Left kidney (tissue), 2 donors: ENCODE data around the gene PLAAT2. TPM values are rescaled to one million over a fixed set of nuclear protein-coding genes. Genes with fewer than 3 reads are reported as not detected.

ENCODE experiments used
- DNase-seq: peaks from one replicate; pipeline ENCODE4 v3.0.0-alpha.2; 2013
- polyA plus RNA-seq: library from polyadenylated mRNA; unstranded; fragments of 120-200 nt; gene quantifications from one replicate; pipeline ENCODE4 v1.2.1, GENCODE V29; 2013; ENCODE audit not compliant: insufficient read length

Gene PLAAT2
- polyA plus RNA-seq, 1 donor, result 0.88 TPM

DNA sequence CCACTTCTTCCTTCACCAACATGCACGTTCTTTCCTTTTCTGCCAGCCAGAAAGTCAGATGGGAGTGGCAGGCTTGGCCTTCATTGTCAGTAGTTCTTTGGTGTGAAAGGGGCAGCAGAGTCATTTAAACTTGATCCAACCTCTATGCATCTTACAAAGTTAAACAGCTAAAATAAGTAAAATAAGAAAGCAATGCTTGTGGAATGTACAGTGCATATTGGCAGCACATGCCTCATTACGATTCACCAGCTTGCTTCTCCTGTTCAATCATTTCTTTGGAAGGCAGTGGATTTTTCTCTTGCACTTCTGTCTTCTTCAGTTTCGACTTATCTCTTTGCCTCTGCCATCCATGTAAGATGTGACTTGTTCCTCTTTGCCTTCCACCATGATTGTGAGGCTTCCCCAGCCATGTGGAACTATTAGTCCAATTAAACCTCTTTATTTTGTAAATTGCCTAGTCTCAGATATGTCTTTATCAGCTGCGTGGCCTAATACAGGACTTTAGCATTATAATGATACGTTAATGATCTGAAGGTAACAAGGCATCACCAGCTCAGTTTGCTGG, 42.5 kb downstream of the PLAAT2 start:
- DNase-seq, result no peak

DNA sequence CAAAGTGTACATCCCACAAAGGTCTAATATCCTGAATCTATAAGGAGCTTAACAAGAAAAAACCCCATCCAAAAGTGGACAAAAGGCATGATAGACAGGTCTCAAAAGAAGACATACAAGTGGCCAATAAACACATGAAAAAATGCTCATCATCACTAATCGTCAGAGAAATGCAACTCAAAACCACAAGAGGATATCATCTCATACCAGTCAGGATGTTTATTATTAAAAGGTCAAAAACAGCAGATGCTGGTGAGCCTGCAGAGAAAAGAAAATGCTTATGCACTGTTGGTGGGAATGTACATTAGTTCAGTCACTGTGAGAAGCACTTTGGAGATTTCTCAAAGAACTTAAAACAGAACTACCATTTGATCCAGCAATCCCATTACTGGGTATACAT, 44.6 kb downstream of the PLAAT2 start:
- DNase-seq, result no peak

DNA sequence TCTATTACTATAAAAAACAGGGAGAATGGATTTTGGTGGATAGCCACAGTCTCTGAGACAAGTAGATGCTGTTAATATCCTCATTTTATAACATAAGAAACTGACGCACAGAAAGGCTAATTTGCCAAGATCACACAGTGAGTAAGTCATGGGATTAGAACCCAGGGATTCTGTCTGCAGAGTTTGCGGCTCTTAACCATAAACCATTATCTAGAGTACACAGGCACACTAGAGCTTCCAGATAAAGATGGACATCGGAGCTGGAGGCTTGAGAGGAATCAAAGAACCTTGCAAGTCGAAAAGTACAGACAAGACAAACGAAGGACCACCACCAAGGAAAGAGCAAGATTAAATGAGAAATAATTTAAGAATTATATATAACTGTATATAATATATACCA, 46.0 kb downstream of the PLAAT2 start:
- DNase-seq, result no peak

DNA sequence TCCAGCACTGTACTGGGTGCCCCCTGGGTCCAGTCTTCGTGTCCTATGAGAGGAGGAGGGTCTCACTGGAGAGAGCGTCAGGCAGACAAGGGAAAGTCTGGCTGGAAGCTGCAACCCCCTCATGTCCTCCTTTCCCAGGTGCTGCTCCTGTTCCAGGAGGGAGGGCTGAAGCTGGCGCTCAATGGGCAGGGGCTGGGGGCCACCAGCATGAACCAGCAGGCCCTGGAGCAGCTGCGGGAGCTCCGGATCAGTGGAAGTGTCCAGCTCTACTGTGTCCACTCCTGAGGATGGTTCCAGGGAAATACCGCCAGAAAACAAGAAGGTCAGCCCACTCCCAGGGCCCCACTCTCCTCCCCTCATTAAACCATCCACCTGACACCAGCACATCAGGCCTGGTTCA, 47.1 kb downstream of the PLAAT2 start:
- no peak for DNase-seq

DNA sequence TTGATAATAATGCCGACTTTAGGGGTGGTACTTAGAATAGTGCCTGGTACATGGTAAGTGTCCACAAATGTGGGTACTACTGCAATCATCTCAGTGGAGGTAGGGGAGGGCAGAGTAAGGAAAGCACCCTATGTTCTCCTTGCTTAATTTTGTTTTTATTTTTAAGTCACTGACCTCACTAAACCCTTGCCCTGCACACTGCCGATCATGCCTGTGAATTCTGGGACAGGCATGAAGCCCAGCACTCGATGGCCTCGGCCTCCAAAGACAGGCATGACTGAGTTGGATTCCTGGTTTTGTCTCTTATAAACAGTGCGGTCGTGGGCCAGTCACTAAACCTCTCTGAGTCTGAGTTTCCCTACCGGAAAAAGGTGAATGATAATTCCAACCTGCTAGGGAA, 50.4 kb downstream of the PLAAT2 start:
- DNase-seq, result no peak

DNA sequence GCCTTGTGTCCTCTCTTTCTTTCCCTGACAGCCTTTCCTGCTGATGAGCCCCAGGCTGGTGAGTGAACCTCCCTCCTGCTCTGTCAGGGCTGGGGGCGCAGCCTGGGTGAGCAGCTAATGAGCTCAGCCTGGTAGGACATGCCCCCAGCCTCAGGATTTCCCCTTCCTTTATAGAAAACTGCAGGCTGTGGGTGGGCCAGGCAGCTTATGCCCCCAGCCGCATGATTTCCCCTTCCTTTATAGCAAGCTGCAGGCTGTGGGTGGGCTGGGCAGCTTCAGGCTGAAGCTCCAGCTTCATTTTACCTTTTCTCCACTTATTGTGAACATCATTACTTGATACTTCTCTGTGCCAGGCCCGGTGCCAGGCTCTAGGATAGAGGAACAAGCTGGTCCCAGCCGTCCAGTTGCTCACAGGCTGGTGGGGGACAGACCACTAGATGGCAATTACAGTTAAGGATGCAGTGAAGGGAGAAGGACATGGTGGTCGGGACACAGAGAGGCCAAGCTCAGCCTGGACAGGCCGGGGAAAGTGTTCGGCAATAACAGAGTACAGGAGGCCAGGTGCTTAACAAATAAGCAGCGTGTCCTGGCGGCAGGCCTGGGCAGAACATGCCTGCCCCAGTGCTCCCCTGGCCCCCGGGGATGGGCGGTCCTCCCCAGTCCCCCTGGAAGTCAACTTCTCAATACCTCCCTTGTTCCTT, 52.0 kb downstream of the PLAAT2 start:
- DNase-seq, result no peak

DNA sequence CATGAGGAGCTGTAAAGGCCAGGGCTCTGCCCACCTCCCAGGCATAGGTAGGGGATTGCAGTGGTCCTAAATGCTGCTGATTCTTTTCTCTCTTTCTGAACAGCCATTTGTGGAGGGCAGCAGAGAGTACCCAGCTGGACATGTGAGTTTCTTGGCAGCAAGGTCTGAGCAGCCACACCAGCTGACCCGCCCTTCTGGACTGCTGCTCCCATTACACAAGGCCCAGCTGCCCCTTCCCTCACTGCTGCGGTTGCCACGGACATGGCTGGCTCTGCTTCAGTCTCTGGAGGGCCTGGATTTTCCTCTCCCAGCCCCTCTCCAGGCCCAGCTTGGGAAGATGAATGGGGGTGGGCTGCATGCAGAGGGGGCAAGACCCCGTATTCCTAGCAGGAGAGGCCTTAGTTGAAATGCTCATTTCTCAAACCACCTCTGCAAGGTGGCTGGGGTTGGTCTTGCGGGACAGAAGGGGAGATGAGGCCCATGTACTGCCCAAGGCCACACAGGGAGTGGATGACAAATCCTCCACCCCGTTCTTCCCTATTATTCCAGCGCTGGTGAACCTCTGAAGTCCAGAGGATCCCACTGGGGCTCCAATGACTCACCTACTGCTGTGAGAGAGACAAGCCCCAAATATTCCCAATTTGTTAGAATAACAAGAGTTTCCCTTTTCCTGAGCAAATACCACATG, 52.7 kb downstream of the PLAAT2 start:
- DNase-seq, result no peak

DNA sequence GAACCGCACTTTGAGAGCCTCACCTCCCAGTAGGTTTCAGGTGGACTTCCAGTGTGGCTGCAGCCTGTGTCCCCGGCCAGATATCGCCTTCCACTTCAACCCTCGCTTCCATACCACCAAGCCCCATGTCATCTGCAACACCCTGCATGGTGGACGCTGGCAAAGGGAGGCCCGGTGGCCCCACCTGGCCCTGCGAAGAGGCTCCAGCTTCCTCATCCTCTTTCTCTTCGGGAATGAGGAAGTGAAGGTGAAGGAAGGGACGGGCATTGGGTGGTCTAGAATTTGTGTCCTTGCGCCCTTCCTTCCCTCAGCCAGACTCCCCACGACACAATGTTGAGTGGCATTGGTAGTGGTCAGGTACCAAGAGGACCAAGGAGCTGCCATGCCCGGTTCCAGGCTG, 54.4 kb downstream of the PLAAT2 start:
- DNase-seq, result no peak

DNA sequence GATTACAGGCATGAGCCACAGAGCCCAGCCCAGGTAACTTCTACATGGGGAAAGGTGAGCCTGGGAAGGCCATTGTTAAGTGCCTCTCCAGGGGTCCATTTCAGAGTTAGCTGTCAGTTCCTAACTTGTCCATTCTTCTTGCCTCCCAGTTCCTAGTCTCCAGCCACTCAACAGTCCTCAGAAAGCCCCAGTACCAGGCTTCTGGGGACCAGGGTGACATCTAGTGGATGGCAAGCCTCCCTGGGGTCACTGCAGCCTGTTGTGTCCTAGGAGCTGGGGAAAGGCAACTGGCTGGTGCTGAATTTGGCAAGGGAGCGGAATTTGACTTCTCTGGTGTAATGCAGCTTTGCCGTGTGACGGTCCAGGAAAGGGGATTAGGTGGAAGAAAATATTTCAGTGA, 55.2 kb downstream of the PLAAT2 start:
- no peak for DNase-seq

DNA sequence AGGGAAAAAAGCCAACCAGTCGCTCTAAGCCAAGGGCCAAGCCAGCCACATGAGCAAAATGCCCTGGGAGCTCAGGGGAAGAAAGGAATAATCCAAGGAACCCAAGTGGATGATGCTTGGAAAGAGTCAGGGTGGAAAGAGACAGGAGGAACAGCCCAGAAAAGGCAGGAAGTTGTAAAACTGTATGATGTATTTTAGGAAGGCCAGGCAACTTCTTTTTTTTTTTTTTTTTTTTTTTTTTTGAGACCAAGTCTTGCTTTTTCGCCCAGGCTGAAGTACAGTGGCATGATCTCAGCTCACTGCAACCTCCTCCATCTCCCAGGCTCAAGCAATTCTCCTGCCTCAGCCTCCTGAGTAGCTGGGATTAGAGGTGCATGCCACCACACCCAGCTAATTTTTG, 55.7 kb downstream of the PLAAT2 start:
- DNase-seq, result no peak

DNA sequence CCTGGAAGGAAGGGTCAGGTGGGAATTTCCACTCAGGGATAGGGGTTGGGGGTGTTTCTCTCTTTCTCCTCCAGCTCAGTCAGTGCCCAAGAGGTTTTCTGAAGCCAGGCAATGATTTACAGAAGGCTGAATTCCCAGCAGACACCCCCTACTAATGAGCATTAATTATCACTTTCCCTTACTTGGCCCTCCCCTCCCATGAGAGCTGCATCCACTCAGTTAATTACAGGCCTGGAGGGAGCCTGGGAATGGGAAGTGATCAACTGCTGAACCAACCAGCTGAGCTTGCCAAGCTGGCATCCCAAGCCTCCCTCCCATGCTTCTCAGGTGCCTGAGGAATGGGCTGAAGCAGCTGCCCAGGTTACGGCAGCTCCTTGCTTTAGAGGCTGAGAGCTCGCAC, 56.3 kb downstream of the PLAAT2 start:
- DNase-seq, result no peak

DNA sequence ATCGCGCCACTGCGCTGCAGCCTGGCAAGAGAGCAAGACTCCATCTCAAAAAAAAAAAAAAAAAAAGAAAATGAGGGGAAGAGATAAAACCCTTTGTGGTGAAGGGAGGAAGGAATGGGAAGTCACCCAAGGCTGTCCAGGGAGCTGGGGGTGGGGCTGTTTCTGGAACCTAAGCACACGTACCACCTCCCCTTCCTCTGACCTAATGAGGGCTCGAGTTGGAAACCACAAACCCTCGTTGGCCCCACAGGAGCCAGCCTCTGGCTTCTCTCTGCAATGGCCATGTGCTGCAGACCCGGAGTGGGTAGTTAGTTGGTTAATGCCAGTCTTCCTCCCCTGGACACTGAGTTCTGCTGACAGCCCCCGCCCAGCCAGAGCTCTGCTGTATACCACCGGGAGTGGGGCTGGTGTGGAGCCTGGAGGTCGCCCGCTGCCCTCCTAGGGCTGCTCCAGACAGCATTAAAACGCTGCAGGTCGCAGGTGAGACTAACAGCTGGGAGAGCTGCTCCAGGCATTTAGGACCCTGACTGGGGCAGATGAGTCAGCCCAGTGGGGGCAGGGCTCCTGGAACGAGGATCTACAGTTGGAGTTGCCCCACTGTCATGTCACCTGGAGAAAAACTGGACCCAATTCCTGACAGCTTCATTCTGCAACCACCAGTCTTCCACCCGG, 57.2 kb downstream of the PLAAT2 start, which contains the start of gene LGALS12:
Gene LGALS12, plus strand, starts transcription at position 228 of the 672 bp plus-strand sequence. Its CDS starts 375 bp downstream, at position 603.
- DNase-seq, result no peak

DNA sequence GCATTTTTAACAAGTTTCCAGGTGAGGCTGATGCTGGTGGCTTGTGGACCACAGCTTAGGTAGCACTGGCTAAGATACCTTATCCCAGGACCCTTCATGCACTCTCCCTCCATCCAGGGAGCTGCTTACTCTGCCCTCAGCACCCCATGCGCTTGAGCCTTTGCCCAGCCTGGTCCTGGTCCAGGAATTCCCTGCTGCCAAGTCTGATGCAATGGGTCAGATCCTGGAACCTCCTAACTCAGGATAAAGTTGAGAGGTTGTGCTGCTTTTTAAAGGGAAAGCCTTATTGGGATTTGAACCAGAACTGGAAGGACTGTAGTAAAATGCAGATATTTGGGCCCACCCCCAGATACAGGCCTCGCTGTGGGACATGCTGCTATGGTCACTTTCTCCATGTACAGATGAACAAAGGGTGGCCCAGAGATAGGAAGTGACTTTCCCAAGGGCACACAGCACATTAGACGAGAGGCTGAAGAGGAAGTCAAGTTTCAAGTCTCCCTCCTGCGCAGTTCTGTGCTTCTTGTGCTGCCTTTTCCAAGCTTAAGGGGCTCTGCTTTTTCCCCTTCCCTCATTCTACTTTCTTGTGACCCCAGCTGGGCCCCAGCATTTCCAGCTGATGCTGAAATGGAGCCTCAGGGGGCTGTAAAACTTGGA, 58.1 kb downstream of the PLAAT2 start:
- no peak for DNase-seq

DNA sequence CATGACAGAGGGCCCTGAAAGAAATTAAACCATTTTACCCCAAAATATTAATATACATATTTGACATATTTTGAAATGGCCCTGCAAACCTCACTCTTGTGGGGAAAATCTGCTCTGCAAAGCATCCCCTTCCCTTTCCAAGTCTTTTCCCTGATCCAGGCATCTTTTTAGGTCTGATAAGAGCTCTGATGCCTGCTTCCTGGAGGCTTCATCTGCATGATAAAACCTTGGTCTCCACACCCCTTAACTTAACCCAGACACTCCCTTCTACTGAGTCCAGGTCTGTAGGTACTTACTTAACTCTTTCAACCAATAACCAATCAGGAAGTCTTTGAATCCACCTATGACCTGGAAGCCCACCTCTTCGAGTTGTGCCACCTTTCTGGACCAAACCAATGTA, 59.1 kb downstream of the PLAAT2 start:
- no peak for DNase-seq

DNA sequence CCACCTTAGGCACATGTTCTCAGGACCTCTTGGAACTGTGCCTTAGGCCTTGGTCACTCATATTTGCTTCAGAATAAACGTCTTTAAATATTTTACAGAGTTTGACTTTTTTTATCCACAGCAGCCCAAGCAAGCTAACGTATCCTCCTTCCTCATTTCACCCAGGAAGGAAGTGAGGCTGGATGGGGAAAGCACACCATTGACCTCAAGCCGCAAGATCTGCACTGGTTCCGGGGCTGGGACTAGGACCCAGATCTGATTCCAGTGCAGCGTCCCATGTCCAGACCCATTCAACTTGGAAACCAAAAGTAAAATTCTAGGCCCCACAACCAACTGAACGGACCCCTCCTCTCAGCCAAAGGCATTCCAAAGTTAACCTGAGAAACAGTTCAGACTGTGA, 59.7 kb downstream of the PLAAT2 start:
- no peak for DNase-seq

Other genes starting within 250 kb of the PLAAT2 start
- not detected for gene SLC22A9, start 193.6 kb downstream of the PLAAT2 start, polyA plus RNA-seq
- 0.50 TPM for gene PLAAT5, start 72.2 kb downstream of the PLAAT2 start, polyA plus RNA-seq
- not detected for gene LGALS12, start 57.3 kb downstream of the PLAAT2 start, polyA plus RNA-seq
- gene PLAAT4, start 26.6 kb downstream of the PLAAT2 start, polyA plus RNA-seq, result 8.2 TPM
- gene PLAAT3, start 51.1 kb upstream of the PLAAT2 start, polyA plus RNA-seq, result 15.1 TPM
- 20.9 TPM for gene ATL3, start 108.0 kb upstream of the PLAAT2 start, polyA plus RNA-seq
- 184 TPM for gene RTN3, start 118.1 kb upstream of the PLAAT2 start, polyA plus RNA-seq
- gene ZFTA, start 205.4 kb upstream of the PLAAT2 start, polyA plus RNA-seq, result 40.9 TPM